Liver (tissue), 9 donors: Measurements from ENCODE around the gene ARID5A. TPM values are rescaled to one million over a fixed set of nuclear protein-coding genes. Genes with fewer than 3 reads are reported as not detected.
A peak's percentile ranks its signal among the peaks of the same experiment; 100 is the strongest.

Experiments
- DNase-seq: peaks from one replicate; pipeline ENCODE4 v3.0.0-alpha.2; 2017; ENCODE audit warnings: low spot score
- H3K27ac ChIP-seq, 2 donors: one replicate each; pipeline ENCODE4 v1.7.0; 2013; ENCODE audit warnings: inconsistent platforms in 2 of 2, low read length in 2 of 2, control low read depth in 1 of 2, low read depth in 1 of 2, mild to moderate bottlenecking in 1 of 2
- H3K27me3 ChIP-seq, 4 donors: one replicate each; pipeline versions ENCODE4 v1.6.1 to v1.7.0; 2013; ENCODE audit warnings: low read length in 3 of 4, inconsistent platforms in 1 of 4, mild to moderate bottlenecking in 1 of 4, moderate library complexity in 1 of 4; ENCODE audit not compliant: control insufficient read depth in 4 of 4, insufficient read depth in 4 of 4
- H3K36me3 ChIP-seq, 4 donors: one replicate each; pipeline versions ENCODE4 v1.6.1 to v1.7.0; 2013; ENCODE audit warnings: low read length in 3 of 4, mild to moderate bottlenecking in 3 of 4, low read depth in 1 of 4, moderate library complexity in 1 of 4; ENCODE audit not compliant: control insufficient read depth in 4 of 4, insufficient read depth in 3 of 4
- H3K4me1 ChIP-seq, 4 donors: one replicate each; pipeline versions ENCODE4 v1.6.1 to v1.7.0; 2013; ENCODE audit warnings: low read length in 3 of 4, mild to moderate bottlenecking in 3 of 4, moderate library complexity in 1 of 4; ENCODE audit not compliant: control insufficient read depth in 4 of 4, insufficient read depth in 4 of 4
- H3K4me3 ChIP-seq, 3 donors: one replicate each; pipeline versions ENCODE4 v1.6.1 to v1.7.0; 2013; ENCODE audit warnings: low read length in 3 of 3, control low read depth in 1 of 3, low read depth in 1 of 3, mild to moderate bottlenecking in 1 of 3
- H3K9ac ChIP-seq, 2 donors: one replicate each; pipeline ENCODE4 v1.7.0; 2013; ENCODE audit warnings: low read length in 2 of 2, mild to moderate bottlenecking in 2 of 2, moderate library complexity in 2 of 2, control low read depth in 1 of 2, low read depth in 1 of 2
- H3K9me3 ChIP-seq, 4 donors: one replicate each; pipeline versions ENCODE4 v1.6.1 to v1.7.0; 2013; ENCODE audit warnings: low read length in 3 of 4; ENCODE audit not compliant: control insufficient read depth in 4 of 4
- ATF3 ChIP-seq: IDR thresholded peaks from 2 replicates; pipeline ENCODE4 v1.6.1; 2016; ENCODE audit warnings: antibody characterized with exemption
- CTCF ChIP-seq: fragments of 150-350 bp; IDR thresholded peaks from 2 replicates; pipeline ENCODE4 v1.5.1; 2017; ENCODE audit warnings: improper control_type of control experiment, low read depth, low read length; ENCODE audit not compliant: missing input control
- EGR1 ChIP-seq, 2 donors: IDR thresholded peaks; 2 replicates each; pipeline ENCODE4 v1.6.1; 2016 to 2018; ENCODE audit warnings: antibody characterized with exemption in 2 of 2, low read depth in 2 of 2
- FOXA1 ChIP-seq: IDR thresholded peaks from 2 replicates; pipeline ENCODE4 v1.6.1; 2016; ENCODE audit warnings: antibody characterized with exemption
- FOXA2 ChIP-seq: IDR thresholded peaks from 2 replicates; pipeline ENCODE4 v1.6.1; 2016; ENCODE audit warnings: antibody characterized with exemption
- GABPA ChIP-seq, 2 donors: IDR thresholded peaks in 1 of 2; conservative IDR thresholded peaks in 1 of 2; 2 replicates each; pipeline ENCODE4 v1.6.1; 2016; ENCODE audit warnings: antibody characterized with exemption in 2 of 2, mild to moderate bottlenecking in 1 of 2, moderate library complexity in 1 of 2
- HNF4G ChIP-seq: IDR thresholded peaks from 2 replicates; pipeline ENCODE4 v1.6.1; 2016; ENCODE audit warnings: antibody characterized with exemption
- MAX ChIP-seq: IDR thresholded peaks from 2 replicates; pipeline ENCODE4 v1.6.1; 2016; ENCODE audit warnings: antibody characterized with exemption
- NR2F2 ChIP-seq: IDR thresholded peaks from 2 replicates; pipeline ENCODE4 v1.6.1; 2016; ENCODE audit warnings: antibody characterized with exemption
- RAD21 ChIP-seq, 2 donors: IDR thresholded peaks; 2 replicates each; pipeline ENCODE4 v1.6.1; 2016; ENCODE audit warnings: antibody characterized with exemption in 2 of 2, mild to moderate bottlenecking in 2 of 2
- REST ChIP-seq: IDR thresholded peaks from 2 replicates; pipeline ENCODE4 v1.6.1; 2016; ENCODE audit warnings: antibody characterized with exemption, mild to moderate bottlenecking
- RXRA ChIP-seq, 2 donors: IDR thresholded peaks; 2 replicates each; pipeline ENCODE4 v1.6.1; 2017 to 2018; ENCODE audit warnings: antibody characterized with exemption in 2 of 2, mild to moderate bottlenecking in 1 of 2
- TAF1 ChIP-seq: conservative IDR thresholded peaks from 2 replicates; pipeline ENCODE4 v1.6.1; 2016; ENCODE audit warnings: antibody characterized with exemption, mild to moderate bottlenecking
- YY1 ChIP-seq: IDR thresholded peaks from 2 replicates; pipeline ENCODE4 v1.6.1; 2016; ENCODE audit warnings: antibody characterized with exemption, mild to moderate bottlenecking
- WGBS: extraction: QIAGEN DNeasy Blood & Tissue Kit; methylation state at CpG from one replicate; pipeline ENCODE4 v1.1.7; 2013; 5-methylcytosine and 5-hydroxymethylcytosine counted together
- polyA plus RNA-seq, 2 donors: library from polyadenylated mRNA; stranded (reverse) in 1 of 2; unstranded in 1 of 2; fragments of 200-250 nt in 1 of 2; fragments of >200 nt in 1 of 2; fragmentation: Nextera tagmentation in 1 of 2; extraction: Ambion mirVana in 1 of 2; gene quantifications; one replicate each; pipeline versions ENCODE4 v1.2.1 to v1.2.3, GENCODE V29; 2013 to 2015
- total RNA-seq, 2 donors: library from RNA; depleted of rRNA; stranded (reverse); fragments of >200 nt; gene quantifications; one replicate each; pipeline ENCODE4 v1.2.3, GENCODE V29; 2014
- donor health status: healthy.
- donor health status: healthy.
- donor health status: healthy.
- donor health status: healthy.
- donor health status: healthy.

Gene ARID5A
- total and polyA plus RNA-seq, 4 donors, result 7.4 to 17.8 (median 11.0) TPM

- TF ChIP-seq REST (no peak), FOXA2 (no peak), MAX (no peak), RAD21 (IDR thresholded peaks at IDR 0.05) (no peak)
These were observed 40.9 kb downstream of the ARID5A start (continued) for GRCh38 chr2:96577501-96577900.

- DNase-seq, result no peak
- Histone ChIP-seq H3K27ac (no peak overlapping the region), H3K4me3 (no peak overlapping the region), H3K9ac (no peak overlapping the region), H3K4me1 (no peaks in the 10 kb centered on the region), H3K9me3 (no peaks in the 10 kb centered on the region), H3K36me3 (peaks cover 0 to 4% (median 1%) of the 10 kb centered on the region in 4 donors), H3K27me3 (no peaks in the 10 kb centered on the region)
- 86% methylated on average over 3 of the region's 3 CpGs for WGBS
- TF ChIP-seq FOXA1, result no peak
- TF ChIP-seq EGR1 (IDR thresholded peaks at IDR 0.05; ENCODE audit: low read depth in 2 of 2), result no peak
- TF ChIP-seq YY1, result no peak
- TF ChIP-seq GABPA (IDR thresholded peaks at IDR 0.05 in 1 of 2, conservative IDR thresholded peaks at IDR 0.05 in 1 of 2), result no peak
- TF ChIP-seq RXRA (IDR thresholded peaks at IDR 0.05), result no peak
These were observed 42.2 kb downstream of the ARID5A start for GRCh38 chr2:96578731-96579130.

- no peaks in the 10 kb centered on the region for H3K9me3 ChIP-seq
- H3K27ac ChIP-seq, result no peak overlapping the region
- no peaks in the 10 kb centered on the region for H3K4me1 ChIP-seq
- no peak for DNase-seq
- no peak overlapping the region for H3K4me3 ChIP-seq
- TF ChIP-seq NR2F2 (no peak), GABPA (IDR thresholded peaks at IDR 0.05 in 1 of 2, conservative IDR thresholded peaks at IDR 0.05 in 1 of 2) (no peak), RXRA (IDR thresholded peaks at IDR 0.05) (no peak), RAD21 (IDR thresholded peaks at IDR 0.05) (no peak), ATF3 (no peak)
- WGBS, result 99% methylated on average over 2 of the region's 2 CpGs
- H3K27me3 ChIP-seq, result no peaks in the 10 kb centered on the region
- H3K9ac ChIP-seq, result no peak overlapping the region
- peaks cover 0 to 4% (median 1%) of the 10 kb centered on the region in 4 donors for H3K36me3 ChIP-seq
These were observed 42.9 kb downstream of the ARID5A start for GRCh38 chr2:96579422-96579821.

- Histone ChIP-seq H3K9ac (no peak overlapping the region), H3K36me3 (peaks cover 0 to 4% (median 1%) of the 10 kb centered on the region in 4 donors), H3K4me3 (no peak overlapping the region), H3K27ac (no peak overlapping the region), H3K4me1 (no peaks in the 10 kb centered on the region), H3K9me3 (no peaks in the 10 kb centered on the region), H3K27me3 (no peaks in the 10 kb centered on the region)
- DNase-seq, result no peak
- 88% methylated on average over 4 of the region's 4 CpGs for WGBS
- TF ChIP-seq ATF3, result no peak
- TF ChIP-seq TAF1, result no peak
- TF ChIP-seq HNF4G, result no peak
- TF ChIP-seq CTCF, result peak; percentile 13
- no peak for TF ChIP-seq NR2F2
- TF ChIP-seq RAD21 (IDR thresholded peaks at IDR 0.05), result peak in 1 of 2 donors; percentile 63
These were observed 44.2 kb downstream of the ARID5A start for GRCh38 chr2:96580771-96581170.
